ENCODE measurements around the gene RNF151. TPM values are rescaled to one million over a fixed set of nuclear protein-coding genes. Genes with fewer than 3 reads are reported as not detected.
"Not testable (repeated sequence)": the region's sequence is repeated elsewhere in the genome, so short reads cannot be mapped to it uniquely, and the experiment has no call there.

The RNF151 gene
- total RNA-seq: 0.57 TPM in 1 of 2 replicates, not detected in the other

GRCh38 chr16:1966460-1966859 lies at the start of gene RNF151:
Gene RNF151, plus strand, starts transcription at chr16:1966856. Its CDS starts 26 bp downstream, at chr16:1966882.
- H3K9me3 Mint-ChIP-seq: no peaks in the 10 kb centered on the region
- H3K4me3 Mint-ChIP-seq: peak within 1 kb of the TSS; percentile 99
- peak within 1 kb of the TSS; percentile 97 for H3K27ac Mint-ChIP-seq
- H3K27me3 Mint-ChIP-seq: no peaks in the 10 kb centered on the region
- H3K36me3 Mint-ChIP-seq (ENCODE audit: low read depth): peaks cover 41% of the 10 kb centered on the region
- intact Hi-C loops (cut with micrococcal nuclease): no loop called here
- DNase-seq: no peak
- peaks cover 24% of the 10 kb centered on the region for H3K4me1 Mint-ChIP-seq

- Mint-ChIP-seq H3K27me3 (peaks cover 45% of the 10 kb centered on the region), H3K4me3 (no peak overlapping the region), H3K27ac (no peak overlapping the region), H3K9me3 (no peaks in the 10 kb centered on the region), H3K36me3 (ENCODE audit: low read depth) (no peaks in the 10 kb centered on the region), H3K4me1 (peaks cover 7% of the 10 kb centered on the region)
- intact Hi-C loops (cut with micrococcal nuclease): no loop called here
- no peak for DNase-seq
Measured at GRCh38 chr16:1917056-1917664, 49.5 kb upstream of the RNF151 start.

GRCh38 chr16:1917665-1918350 lies 48.8 kb upstream of the RNF151 start:
- Mint-ChIP-seq H3K4me3 (no peak overlapping the region), H3K27me3 (peaks cover 50% of the 10 kb centered on the region), H3K9me3 (no peaks in the 10 kb centered on the region), H3K36me3 (ENCODE audit: low read depth) (no peaks in the 10 kb centered on the region), H3K27ac (no peak overlapping the region), H3K4me1 (peaks cover 7% of the 10 kb centered on the region)
- intact Hi-C loops (cut with micrococcal nuclease): no loop called here
- DNase-seq: no peak

GRCh38 chr16:1918351-1919326 lies 48.0 kb upstream of the RNF151 start, which contains the start of gene HS3ST6:
Gene HS3ST6, minus strand, starts transcription at chr16:1918415. Its CDS starts 92 bp downstream, at chr16:1918323.
- Mint-ChIP-seq H3K4me3 (no peak within 1 kb of the TSS), H3K36me3 (ENCODE audit: low read depth) (no peaks in the 10 kb centered on the region), H3K27me3 (peaks cover 58% of the 10 kb centered on the region), H3K4me1 (peaks cover 7% of the 10 kb centered on the region), H3K27ac (no peak within 1 kb of the TSS), H3K9me3 (no peaks in the 10 kb centered on the region)
- DNase-seq: no peak
- intact Hi-C loops (cut with micrococcal nuclease): no loop called here

- no peak overlapping the region for H3K4me3 Mint-ChIP-seq
- no peaks in the 10 kb centered on the region for H3K36me3 Mint-ChIP-seq (ENCODE audit: low read depth)
- H3K4me1 Mint-ChIP-seq: peaks cover 7% of the 10 kb centered on the region
- H3K27ac Mint-ChIP-seq: no peak overlapping the region
- intact Hi-C loops (cut with micrococcal nuclease): no loop called here
- DNase-seq: no peak
- H3K27me3 Mint-ChIP-seq: peaks cover 65% of the 10 kb centered on the region
- H3K9me3 Mint-ChIP-seq: no peaks in the 10 kb centered on the region
Measured at GRCh38 chr16:1919327-1919998, 47.2 kb upstream of the RNF151 start.

- intact Hi-C loops (cut with micrococcal nuclease); DNase-seq; H3K4me3 Mint-ChIP-seq; H3K4me1 Mint-ChIP-seq; H3K9me3 Mint-ChIP-seq; H3K36me3 Mint-ChIP-seq (ENCODE audit: low read depth); H3K27ac Mint-ChIP-seq: not testable (repeated sequence)
- H3K27me3 Mint-ChIP-seq: peaks cover 66% of the 10 kb centered on the region
Measured at GRCh38 chr16:1920122-1920521, 46.5 kb upstream of the RNF151 start.

- H3K27me3 Mint-ChIP-seq: peaks cover 61% of the 10 kb centered on the region
- H3K27ac Mint-ChIP-seq: no peak overlapping the region
- H3K4me3 Mint-ChIP-seq: no peak overlapping the region
- H3K9me3 Mint-ChIP-seq: no peaks in the 10 kb centered on the region
- peaks cover 7% of the 10 kb centered on the region for H3K4me1 Mint-ChIP-seq
- H3K36me3 Mint-ChIP-seq (ENCODE audit: low read depth): no peaks in the 10 kb centered on the region
- peak; percentile 67 for DNase-seq
- intact Hi-C loops (cut with micrococcal nuclease): no loop called here
Measured at GRCh38 chr16:1920727-1921171, 45.9 kb upstream of the RNF151 start.

- intact Hi-C loops (cut with micrococcal nuclease): no loop called here
- H3K36me3 Mint-ChIP-seq (ENCODE audit: low read depth): no peaks in the 10 kb centered on the region
- H3K4me1 Mint-ChIP-seq: peaks cover 7% of the 10 kb centered on the region
- no peak for DNase-seq
- no peaks in the 10 kb centered on the region for H3K9me3 Mint-ChIP-seq
- H3K27me3 Mint-ChIP-seq: peaks cover 47% of the 10 kb centered on the region
- H3K27ac Mint-ChIP-seq: no peak overlapping the region
- no peak overlapping the region for H3K4me3 Mint-ChIP-seq
Measured at GRCh38 chr16:1922357-1922756, 44.3 kb upstream of the RNF151 start.

GRCh38 chr16:1923299-1924034 lies 43.2 kb upstream of the RNF151 start:
- Mint-ChIP-seq H3K27me3 (peaks cover 47% of the 10 kb centered on the region), H3K9me3 (no peaks in the 10 kb centered on the region), H3K27ac (no peak overlapping the region), H3K36me3 (ENCODE audit: low read depth) (no peaks in the 10 kb centered on the region), H3K4me3 (no peak overlapping the region), H3K4me1 (peaks cover 7% of the 10 kb centered on the region)
- intact Hi-C loops (cut with micrococcal nuclease): no loop called here
- no peak for DNase-seq

- no peak overlapping the region for H3K4me3 Mint-ChIP-seq
- peaks cover 42% of the 10 kb centered on the region for H3K27me3 Mint-ChIP-seq
- no peaks in the 10 kb centered on the region for H3K9me3 Mint-ChIP-seq
- intact Hi-C loops (cut with micrococcal nuclease): no loop called here
- H3K36me3 Mint-ChIP-seq (ENCODE audit: low read depth): no peaks in the 10 kb centered on the region
- DNase-seq: no peak
- H3K4me1 Mint-ChIP-seq: peaks cover 8% of the 10 kb centered on the region
- no peak overlapping the region for H3K27ac Mint-ChIP-seq
Measured at GRCh38 chr16:1924095-1924494, 42.6 kb upstream of the RNF151 start.

GRCh38 chr16:1926271-1926670 lies 40.4 kb upstream of the RNF151 start:
- peaks cover 2% of the 10 kb centered on the region for H3K4me1 Mint-ChIP-seq
- H3K27me3 Mint-ChIP-seq: peaks cover 28% of the 10 kb centered on the region
- H3K9me3 Mint-ChIP-seq: no peaks in the 10 kb centered on the region
- DNase-seq: no peak
- H3K27ac Mint-ChIP-seq: no peak overlapping the region
- intact Hi-C loops (cut with micrococcal nuclease): loop anchor here (5.0 kb wide), 1 partner anchor 114 kb away; no protein-coding TSS in a partner anchor
- no peak overlapping the region for H3K4me3 Mint-ChIP-seq
- H3K36me3 Mint-ChIP-seq (ENCODE audit: low read depth): no peaks in the 10 kb centered on the region

GRCh38 chr16:1929105-1929504 lies 37.6 kb upstream of the RNF151 start:
- Mint-ChIP-seq H3K4me1 (peaks cover 2% of the 10 kb centered on the region), H3K9me3 (no peaks in the 10 kb centered on the region), H3K27ac (peak overlapping the region; percentile 73), H3K4me3 (peak overlapping the region; percentile 73), H3K27me3 (peaks cover 7% of the 10 kb centered on the region), H3K36me3 (ENCODE audit: low read depth) (no peaks in the 10 kb centered on the region)
- DNase-seq: peak; percentile 65
- intact Hi-C loops (cut with micrococcal nuclease): loop anchor here (1.0 to 5.0 kb wide), 2 partner anchors 14 to 117 kb away; partner anchors contain the start of gene MSRB1

Measured in activated CD4-positive, alpha-beta T cell treated with anti-CD3 and anti-CD28 coated beads, Interleukin-2, amount 10 ng/mL, durations not matched to agents 24 days and 14 days (primary cell).